ENCODE measurements around the gene ERF. TPM values are rescaled to one million over a fixed set of nuclear protein-coding genes. Genes with fewer than 3 reads are reported as not detected.
A peak's percentile ranks its signal among the peaks of the same experiment; 100 is the strongest.

The ERF gene
- total and polyA plus RNA-seq, 2 donors (not counting 3 experiments of a cell fraction or from before 2014, with no cell fraction given) = 102 to 117 TPM

DNA sequence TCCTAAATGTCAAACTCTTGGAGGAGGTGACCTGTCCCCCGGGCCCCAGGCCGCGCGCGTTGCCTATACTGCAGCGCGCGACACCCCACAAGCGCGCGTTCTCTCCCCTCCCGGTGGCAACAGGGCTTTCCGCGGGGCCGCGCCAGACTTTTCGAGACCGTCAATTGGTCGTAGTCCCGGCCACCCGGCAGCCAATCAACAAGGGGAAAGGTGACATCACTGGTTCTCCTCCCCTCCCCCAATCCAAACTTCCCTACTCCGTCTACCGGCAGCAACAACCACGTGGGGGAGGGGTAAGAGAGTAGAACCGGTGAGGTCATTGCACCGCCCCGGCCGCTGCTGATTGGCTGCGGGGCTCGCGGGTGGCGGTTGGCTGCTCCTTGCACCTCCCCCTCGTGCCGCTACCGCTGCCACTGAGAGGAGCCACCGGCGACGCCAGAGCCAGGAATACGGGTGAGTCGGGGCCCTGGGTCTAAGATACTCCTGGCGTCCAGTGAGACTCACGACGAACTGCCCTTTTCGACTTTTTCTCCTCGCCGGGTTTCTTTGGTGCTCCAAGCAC is 13.3 kb upstream of the ERF start:
- Histone ChIP-seq H3K27ac (ENCODE audit: insufficient read depth, low read depth, low read length) (peak overlapping the region; percentile 87), H3K4me1 (ENCODE audit: control insufficient read depth, extremely low read depth, insufficient read depth, low read length) (peaks cover 22% of the 10 kb centered on the region), H3K79me2 (ENCODE audit: control insufficient read depth, insufficient read depth, low read length) (peaks cover 26% of the 10 kb centered on the region), H3K4me3 (replicated peaks in 1 of 3; ENCODE audit: insufficient read depth in 1 of 3, low read depth in 1 of 3, low read length in 3 of 3) (peak overlapping the region; percentile 49 to 64 (median 57)), H3K36me3 (ENCODE audit: control insufficient read depth in 2 of 2, extremely low read depth in 1 of 2, insufficient read depth in 2 of 2, low read length in 2 of 2) (peaks cover 4 to 13% of the 10 kb centered on the region in 2 experiments), H2AFZ (ENCODE audit: low read depth, low read length) (peak overlapping the region; percentile 97), H3K9me1 (replicated peaks; ENCODE audit: control insufficient read depth, extremely low read depth, insufficient read depth, low read length) (no peaks in the 10 kb centered on the region), H4K20me1 (replicated peaks; ENCODE audit: control insufficient read depth, extremely low read depth, insufficient read depth, low read length) (no peaks in the 10 kb centered on the region), H3K4me2 (ENCODE audit: insufficient read depth, low read length) (peak overlapping the region; percentile 96), H3K27me3 (ENCODE audit: control insufficient read depth in 2 of 2, insufficient read depth in 2 of 2, low read length in 2 of 2) (no peaks in the 10 kb centered on the region), H3K9ac (replicated peaks; ENCODE audit: extremely low read depth, insufficient read depth, low read length) (peak overlapping the region; percentile 84), H3K9me3 (replicated peaks; ENCODE audit: control insufficient read depth, insufficient read depth, low read length) (no peaks in the 10 kb centered on the region)
- peak; percentile 99 for DNase-seq (ENCODE audit: low read depth, low spot score)
- FAIRE-seq = no peak
- intact Hi-C loops (cut with micrococcal nuclease) (loop anchor here (1.0 kb wide), 4 partner anchors 12 to 34 kb away; partner anchors contain the start of genes ERF, GSK3A, PAFAH1B3 and PRR19), dilution Hi-C loops (cut with MboI; ENCODE audit: extremely low pct_ligation_motif_present, low sequenced_read_pairs) (no loop called here)
- POLR2A ChIA-PET = no interaction called here
- BruUV-seq (replicated peaks) = no TSS peak
- TF ChIP-seq, protein P1, sequence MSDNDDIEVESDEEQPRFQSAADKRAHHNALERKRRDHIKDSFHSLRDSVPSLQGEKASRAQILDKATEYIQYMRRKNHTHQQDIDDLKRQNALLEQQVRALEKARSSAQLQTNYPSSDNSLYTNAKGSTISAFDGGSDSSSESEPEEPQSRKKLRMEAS (IDR thresholded peaks at IDR 0.05; ENCODE audit: insufficient read depth, insufficient read length) = peak; percentile 84
- TF ChIP-seq POLR2AphosphoS5 (IDR thresholded peaks at IDR 0.05; ENCODE audit: insufficient read depth, low read depth, low read length) = peak; percentile 62
- TF ChIP-seq, protein P2, sequence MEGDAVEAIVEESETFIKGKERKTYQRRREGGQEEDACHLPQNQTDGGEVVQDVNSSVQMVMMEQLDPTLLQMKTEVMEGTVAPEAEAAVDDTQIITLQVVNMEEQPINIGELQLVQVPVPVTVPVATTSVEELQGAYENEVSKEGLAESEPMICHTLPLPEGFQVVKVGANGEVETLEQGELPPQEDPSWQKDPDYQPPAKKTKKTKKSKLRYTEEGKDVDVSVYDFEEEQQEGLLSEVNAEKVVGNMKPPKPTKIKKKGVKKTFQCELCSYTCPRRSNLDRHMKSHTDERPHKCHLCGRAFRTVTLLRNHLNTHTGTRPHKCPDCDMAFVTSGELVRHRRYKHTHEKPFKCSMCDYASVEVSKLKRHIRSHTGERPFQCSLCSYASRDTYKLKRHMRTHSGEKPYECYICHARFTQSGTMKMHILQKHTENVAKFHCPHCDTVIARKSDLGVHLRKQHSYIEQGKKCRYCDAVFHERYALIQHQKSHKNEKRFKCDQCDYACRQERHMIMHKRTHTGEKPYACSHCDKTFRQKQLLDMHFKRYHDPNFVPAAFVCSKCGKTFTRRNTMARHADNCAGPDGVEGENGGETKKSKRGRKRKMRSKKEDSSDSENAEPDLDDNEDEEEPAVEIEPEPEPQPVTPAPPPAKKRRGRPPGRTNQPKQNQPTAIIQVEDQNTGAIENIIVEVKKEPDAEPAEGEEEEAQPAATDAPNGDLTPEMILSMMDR (IDR thresholded peaks at IDR 0.05; ENCODE audit: extremely low read depth in 1 of 2, insufficient read depth in 1 of 2, low read depth in 1 of 2, low read length in 2 of 2) = no peak
- TF ChIP-seq POLR2A (IDR thresholded peaks at IDR 0.05; ENCODE audit: low read depth, low read length) = peak; percentile 25
- TF ChIP-seq JUN (IDR thresholded peaks at IDR 0.05; ENCODE audit: borderline replicate concordance, insufficient read depth, insufficient read length, low read depth) = peak; percentile 88
- no peak for TF ChIP-seq FOS (IDR thresholded peaks at IDR 0.05; ENCODE audit: borderline replicate concordance, insufficient read depth, low read length)
- CTCF ChIA-PET = interaction anchor here (1.0 to 1.6 kb wide), 4 partner anchors 12 to 24 kb away, joined by 3 to 10 read pairs (median 6); no protein-coding TSS in a partner anchor
